NT2/D1 (cell line): ENCODE data around the gene NIM1K.

Experiments
- SUZ12 ChIP-seq: IDR thresholded peaks from 2 replicates; pipeline ENCODE4 v1.6.1; 2011; ENCODE audit not compliant: insufficient read length, insufficient read depth; ENCODE audit errors: extremely low read depth
- YY1 ChIP-seq: IDR thresholded peaks from 2 replicates; pipeline ENCODE4 v1.6.1; 2011; ENCODE audit not compliant: insufficient read length, insufficient read depth
- ZNF274 ChIP-seq: IDR thresholded peaks from 2 replicates; pipeline ENCODE4 v1.6.1; 2011; ENCODE audit warnings: mild to moderate bottlenecking, low read depth, low read length

DNA sequence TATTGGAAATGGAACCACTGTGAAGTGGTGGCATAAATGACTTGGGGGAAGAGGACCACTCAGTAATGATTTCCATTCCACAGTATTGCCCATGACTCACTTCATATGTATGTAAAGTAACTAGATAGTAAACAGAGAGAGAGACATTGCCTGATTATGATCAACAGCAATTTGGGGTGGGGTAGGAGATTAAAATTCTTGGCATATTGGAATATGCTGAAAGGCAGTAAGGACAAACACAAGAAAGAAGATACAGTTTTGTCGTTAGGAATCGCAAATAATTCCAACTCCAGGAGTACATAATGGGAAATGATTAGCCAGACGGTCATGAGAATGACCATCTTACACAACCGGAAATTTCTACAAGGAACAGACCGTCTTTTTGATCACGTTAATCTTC lies 122.7 kb downstream of the NIM1K start:
- no peak for TF ChIP-seq ZNF274
- TF ChIP-seq YY1, result no peak
- no peak for TF ChIP-seq SUZ12
